ENCODE measurements around the gene CALML4.
"Not testable (repeated sequence)": the region's sequence is repeated elsewhere in the genome, so short reads cannot be mapped to it uniquely, and the experiment has no call there.

Gene CALML4

GRCh38 chr15:68224546-68225250 lies 19.6 kb upstream of the CALML4 start:
- DNase-seq (ENCODE audit: low spot score), result no peak

DNA sequence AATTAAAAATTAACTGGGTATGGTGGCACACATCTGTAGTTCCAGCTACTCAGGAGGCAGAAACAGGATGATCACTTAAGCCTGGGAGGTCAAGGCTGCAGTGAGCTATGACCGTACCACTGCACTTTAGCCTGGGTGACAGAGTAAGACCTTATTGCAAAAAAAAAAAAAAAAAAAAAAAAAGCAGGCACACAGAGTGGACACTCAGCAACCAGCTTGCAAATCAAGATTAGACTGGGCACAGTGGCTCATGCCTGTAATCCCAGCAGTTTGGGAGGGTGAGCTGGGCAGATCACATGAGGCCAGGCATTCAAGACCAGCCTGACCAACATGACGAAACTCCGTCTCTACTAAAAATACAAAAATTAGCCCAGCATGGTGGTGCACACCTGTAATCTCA lies 19.0 kb upstream of the CALML4 start:
- no peak for DNase-seq (ENCODE audit: low spot score)

DNA sequence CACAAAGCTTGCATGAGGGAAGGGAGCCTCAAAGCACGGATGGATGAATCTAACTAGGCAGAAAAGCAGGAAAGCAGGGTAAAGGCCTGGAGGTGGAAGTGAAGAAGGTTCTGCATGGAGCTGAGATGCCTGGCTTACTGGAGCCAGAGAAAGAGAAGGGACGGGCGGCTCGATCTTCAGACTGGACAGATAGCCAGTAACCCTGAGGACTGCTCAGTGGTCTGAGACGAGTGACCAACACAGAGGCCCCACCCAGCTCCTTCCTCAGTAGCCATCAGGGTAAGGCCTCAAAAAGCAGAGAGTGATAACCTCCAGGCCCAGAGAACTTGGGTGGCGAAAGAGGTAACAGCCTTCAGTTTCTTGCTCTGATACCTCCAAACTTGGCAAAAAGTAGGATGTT lies 18.0 kb upstream of the CALML4 start:
- no peak for DNase-seq (ENCODE audit: low spot score)

DNA sequence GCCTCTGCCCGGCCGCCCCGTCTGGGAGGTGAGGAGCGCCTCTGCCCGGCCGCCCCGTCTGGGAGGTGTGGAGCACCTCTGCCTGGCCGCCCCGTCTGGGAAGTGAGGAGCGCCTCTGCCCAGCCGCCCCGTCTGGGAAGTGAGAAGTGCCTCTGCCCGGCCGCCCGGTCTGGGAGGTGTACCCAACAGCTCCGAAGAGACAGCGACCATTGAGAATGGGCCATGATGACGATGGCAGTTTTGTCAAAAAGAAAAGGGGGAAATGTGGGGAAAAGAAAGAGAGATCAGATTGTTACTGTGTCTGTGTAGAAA lies 17.3 kb upstream of the CALML4 start:
- not testable (repeated sequence) for DNase-seq (ENCODE audit: low spot score)

- DNase-seq (ENCODE audit: low spot score), result not testable (repeated sequence)
Measured at GRCh38 chr15:68221530-68222431, 16.6 kb upstream of the CALML4 start.

DNA sequence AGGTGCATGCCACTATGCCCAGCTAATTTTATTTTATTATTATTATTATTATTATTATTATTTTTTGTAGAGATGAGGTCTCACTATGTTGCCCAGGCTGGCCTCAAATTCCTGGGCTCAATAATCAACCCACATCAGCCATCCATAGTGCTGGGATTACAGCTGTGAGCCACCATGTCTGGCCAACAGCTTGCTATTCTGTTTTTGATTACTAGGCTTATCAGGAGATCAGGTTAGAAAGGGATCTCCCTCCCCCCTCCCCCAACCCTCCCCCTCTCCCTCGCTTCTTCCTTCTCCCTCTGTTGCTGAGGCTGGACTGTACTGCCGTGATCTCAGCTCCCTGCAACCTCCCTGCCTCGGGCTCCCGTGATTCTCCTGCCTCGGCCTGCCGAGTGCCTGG lies 15.8 kb upstream of the CALML4 start:
- DNase-seq (ENCODE audit: low spot score), result no peak

- no peak for DNase-seq (ENCODE audit: low spot score)
Measured at GRCh38 chr15:68220489-68220888, 15.4 kb upstream of the CALML4 start.

DNA sequence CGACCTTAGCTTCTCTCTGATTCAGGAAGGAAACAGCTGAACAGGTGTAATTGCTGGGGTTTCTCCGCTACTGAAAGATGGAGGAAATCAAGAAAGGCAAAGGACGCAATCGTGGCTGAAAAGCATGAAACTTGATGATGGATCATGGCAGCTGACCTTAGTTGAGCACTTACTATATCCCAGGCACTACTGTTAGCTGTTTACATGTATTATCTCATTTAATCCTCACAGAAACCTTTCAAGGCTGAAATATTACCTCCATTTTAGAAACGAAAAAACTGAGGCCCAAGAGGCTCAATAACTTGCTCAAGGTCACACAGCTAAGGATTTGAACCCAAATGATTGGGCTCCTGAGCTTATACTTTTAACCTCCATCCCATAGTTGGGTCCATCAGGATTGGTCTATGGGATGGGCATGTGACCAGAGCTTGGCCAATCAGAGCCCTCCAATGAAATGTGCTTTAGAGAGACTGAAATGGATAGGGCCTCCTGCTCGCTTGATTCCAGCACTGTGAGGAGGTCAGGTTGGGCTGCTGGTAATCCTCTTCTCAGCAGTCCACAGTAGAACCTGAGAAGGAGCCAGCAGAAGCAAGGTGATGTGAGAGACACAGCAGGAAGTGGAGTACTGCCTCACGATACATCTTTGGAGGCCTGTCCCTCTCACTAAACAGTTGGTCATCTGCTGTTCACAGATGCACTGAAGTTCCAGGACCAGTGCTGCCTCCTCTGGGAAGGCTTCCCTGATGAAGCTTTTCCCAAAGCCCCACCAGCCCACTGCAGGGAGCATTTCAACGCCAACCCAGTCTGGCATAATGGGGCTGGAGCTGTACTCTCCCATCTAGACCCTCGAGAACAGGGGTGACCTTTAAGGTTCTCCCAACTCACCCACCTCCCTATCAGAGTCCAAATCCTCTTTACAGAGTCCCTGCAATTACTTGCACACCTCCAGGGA lies 14.0 kb upstream of the CALML4 start:
- no peak for DNase-seq (ENCODE audit: low spot score)

- no peak for DNase-seq (ENCODE audit: low spot score)
Measured at GRCh38 chr15:68218331-68218730, 13.2 kb upstream of the CALML4 start.

GRCh38 chr15:68217341-68217740 lies 12.2 kb upstream of the CALML4 start:
- DNase-seq (ENCODE audit: low spot score), result no peak

- no peak for DNase-seq (ENCODE audit: low spot score)
Measured at GRCh38 chr15:68214838-68215254, 9.7 kb upstream of the CALML4 start.

DNA sequence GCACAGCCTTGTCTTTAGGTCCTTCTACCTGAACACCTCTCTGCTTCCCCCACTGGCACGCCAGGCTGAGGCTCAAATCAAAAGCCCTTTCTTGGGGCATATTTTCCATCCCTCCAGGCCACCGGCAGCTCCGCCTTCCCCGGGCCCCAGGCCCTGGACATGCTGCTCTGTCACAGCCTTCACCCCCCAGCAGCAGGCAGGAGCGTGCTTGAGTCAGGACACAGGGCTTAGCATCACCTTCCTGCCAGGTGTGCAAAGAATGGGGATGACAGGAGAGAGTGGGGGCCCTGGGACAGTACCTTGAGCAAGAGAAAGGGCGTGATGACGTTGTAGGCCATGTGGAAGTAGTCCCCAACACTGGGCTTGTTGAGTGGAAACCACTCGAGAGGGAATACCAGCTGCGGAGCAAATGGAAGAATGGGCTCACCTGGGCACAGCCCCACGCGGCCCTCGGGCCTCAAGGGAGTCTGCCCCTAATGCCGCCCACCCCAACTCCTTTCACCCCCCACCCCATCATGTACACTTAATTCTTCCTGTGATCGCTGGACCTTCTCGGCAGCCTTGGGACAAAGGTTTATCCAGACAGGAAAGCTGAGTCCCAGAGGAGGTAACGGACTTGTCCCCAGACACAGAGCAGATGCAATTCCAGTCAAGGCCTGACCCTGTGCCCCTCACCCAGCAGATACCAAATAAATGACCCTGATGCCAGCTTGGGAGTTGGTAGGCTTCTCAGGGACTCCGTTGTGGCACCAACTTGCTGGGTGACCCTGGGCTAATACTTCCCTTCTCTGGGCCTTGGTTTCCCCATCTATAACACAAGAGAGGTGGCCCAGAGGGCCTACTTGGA lies 9.1 kb upstream of the CALML4 start:
- DNase-seq (ENCODE audit: low spot score), result no peak

DNA sequence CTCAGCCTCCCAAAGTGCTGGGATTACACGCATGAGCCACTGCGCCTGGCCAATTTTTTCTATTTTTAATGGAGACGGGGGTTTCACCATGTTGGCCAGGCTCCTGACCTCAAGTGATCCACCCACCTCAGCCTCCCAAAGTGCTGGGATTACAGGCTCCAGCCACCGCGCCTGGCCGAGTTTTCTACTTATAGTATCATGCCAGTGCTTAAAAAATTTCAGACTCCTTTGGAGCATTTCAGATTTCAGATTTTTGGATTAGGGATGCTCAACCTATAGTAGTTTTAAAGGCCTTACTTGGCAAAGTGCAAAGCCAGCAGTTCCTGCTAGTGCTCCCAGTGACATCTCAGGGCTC lies 8.3 kb upstream of the CALML4 start:
- not testable (repeated sequence) for DNase-seq (ENCODE audit: low spot score)

DNA sequence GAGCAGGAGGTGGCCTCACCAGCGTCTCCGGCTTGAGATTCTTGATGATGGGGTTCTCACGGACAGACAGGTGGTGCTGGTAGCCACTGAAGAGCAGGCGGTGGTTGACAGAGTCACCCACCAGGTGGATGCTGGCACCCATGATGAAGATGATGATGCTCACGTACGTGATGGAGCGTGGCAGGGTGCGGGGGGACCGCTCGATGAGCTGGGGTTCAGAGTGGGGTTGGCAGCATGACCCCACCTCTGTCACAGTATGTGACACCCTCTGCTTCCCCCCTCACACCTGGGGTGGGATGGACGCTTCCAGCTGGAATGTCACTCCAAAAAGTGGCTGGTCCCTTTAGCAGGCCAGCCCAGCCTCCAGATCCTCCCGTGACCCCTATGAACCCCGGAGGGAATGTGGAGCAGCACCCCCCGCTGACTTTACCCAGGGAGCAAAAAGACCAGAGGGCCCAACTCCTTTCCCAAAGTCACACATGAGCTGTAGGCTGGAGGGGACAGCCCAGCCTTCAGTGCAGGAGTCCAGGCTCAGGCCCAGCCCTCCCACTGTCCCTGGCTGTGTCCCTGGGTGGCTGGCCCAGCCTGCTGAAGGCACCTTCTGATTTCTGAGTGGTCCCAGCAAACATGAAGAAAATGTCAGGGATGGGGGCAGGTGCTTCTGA lies 6.7 kb upstream of the CALML4 start:
- DNase-seq (ENCODE audit: low spot score), result no peak

- peak; percentile 21 for DNase-seq (ENCODE audit: low spot score)
Measured at GRCh38 chr15:68210821-68211655, 5.9 kb upstream of the CALML4 start.

- no peak for DNase-seq (ENCODE audit: low spot score)
Measured at GRCh38 chr15:68210409-68210756, 5.3 kb upstream of the CALML4 start.

DNA sequence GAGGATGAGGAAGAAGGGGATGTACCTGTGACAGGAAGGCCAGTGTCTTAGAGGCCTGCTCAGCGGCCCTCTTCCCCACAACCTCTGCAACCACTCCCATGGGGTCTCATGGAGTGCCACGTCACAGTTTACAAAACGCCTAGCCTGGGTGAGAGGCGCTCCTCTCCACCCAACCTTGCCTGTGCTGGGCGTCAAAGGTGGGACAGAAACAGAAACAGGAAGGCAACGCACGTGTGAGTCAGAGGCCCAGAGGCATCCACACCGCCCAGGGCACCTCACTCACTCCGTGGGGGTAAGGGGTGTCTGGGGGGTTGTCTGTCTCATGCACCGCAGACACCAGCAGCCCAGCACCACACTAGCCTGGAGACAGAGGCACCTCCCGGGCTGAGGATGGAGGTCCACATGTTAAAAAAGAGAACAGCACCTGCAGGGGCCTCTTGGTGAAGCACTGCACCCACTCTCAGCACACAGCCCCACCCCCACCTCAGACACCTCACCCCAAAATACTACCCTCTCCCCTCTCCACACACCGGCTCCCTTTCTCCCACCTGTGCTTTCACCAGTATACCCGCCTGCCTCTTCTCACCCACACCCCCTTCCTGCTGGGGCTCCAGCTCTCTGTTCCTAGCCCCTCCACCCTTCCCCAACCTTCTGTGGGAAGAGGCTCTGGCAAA lies 4.7 kb upstream of the CALML4 start:
- DNase-seq (ENCODE audit: low spot score), result no peak

GRCh38 chr15:68209272-68209671 lies 4.1 kb upstream of the CALML4 start:
- no peak for DNase-seq (ENCODE audit: low spot score)

- no peak for DNase-seq (ENCODE audit: low spot score)
Measured at GRCh38 chr15:68208636-68209240, 3.6 kb upstream of the CALML4 start.

Data from CD4-positive, alpha-beta T cell treated with Interleukin-6 at 100 ng/mL for 8 hours (primary cell).